SK-N-SH (cell line): Measurements from ENCODE around the gene ATP2B2.

Experiments used
- CTCF ChIP-seq: fragments of 200-600 bp; sonication (generic); IDR thresholded peaks from 2 replicates; pipeline ENCODE4 v1.6.1; 2017; ENCODE audit warnings: antibody characterized with exemption, mild to moderate bottlenecking, moderate library complexity
- GABPA ChIP-seq: IDR thresholded peaks from 2 replicates; pipeline ENCODE4 v1.4.0; 2012; ENCODE audit warnings: low read depth, mild to moderate bottlenecking

- TF ChIP-seq CTCF, result no peak
- no peak for TF ChIP-seq GABPA
Observed at GRCh38 chr3:10530241-10530640, 24.9 kb upstream of the ATP2B2 start.
